Endothelial cell of umbilical vein (primary cell): ENCODE measurements around the gene DDX11. TPM values are rescaled to one million over a fixed set of nuclear protein-coding genes. Genes with fewer than 3 reads are reported as not detected.
"Not testable (repeated sequence)": the region's sequence is repeated elsewhere in the genome, so short reads cannot be mapped to it uniquely, and the experiment has no call there.

Experiments
- BruUV-seq: library from RNA; stranded (reverse); fragments of 400-500 nt; replicated peaks from 2 replicates; lab custom pipeline; 2021; lab: Mats Ljungman, UMichigan
- CTCF ChIA-PET: fragments of 300-600, 350-600 bp; sonication (Branson Sonifier 250); formaldehyde crosslinking; loops from one replicate; lab custom pipeline; 2021; ENCODE audit warnings: antibody characterized with exemption, inconsistent platforms; lab: Charles Lee
- POLR2A ChIA-PET: fragments of 300-600, 350-600 bp; sonication (Branson Sonifier 250); formaldehyde crosslinking; loops from one replicate; lab custom pipeline; 2021; ENCODE audit warnings: antibody characterized with exemption, inconsistent platforms; lab: Charles Lee
- DNase-seq: peaks from one replicate; pipeline ENCODE4 v3.0.0-alpha.2; 2011; ENCODE audit warnings: low read depth, low spot score
- FAIRE-seq: peaks from 2 replicates; lab custom pipeline; 2011; peaks lifted over from hg19 to GRCh38; lab: Jason Lieb, UNC
- H2AFZ ChIP-seq: 2 replicates; pipeline ENCODE4 v1.6.0; 2012; ENCODE audit warnings: low read depth, low read length, control low read depth, inconsistent platforms
- H3K27ac ChIP-seq: 2 replicates; pipeline ENCODE4 v1.5.1; 2011; ENCODE audit warnings: low read depth, mild to moderate bottlenecking, control low read depth, low read length, moderate library complexity; ENCODE audit not compliant: insufficient read depth
- H3K27me3 ChIP-seq, 2 experiments: 2 replicates each; pipeline versions ENCODE4 v1.6.0 to v1.6.1; 2011; ENCODE audit warnings: low read length in 2 of 2, mixed read lengths in 1 of 2; ENCODE audit not compliant: control insufficient read depth in 2 of 2, insufficient read depth in 2 of 2
- H3K36me3 ChIP-seq, 2 experiments: 2 replicates in 1 of 2; 3 replicates in 1 of 2; pipeline ENCODE4 v1.5.1; 2011; ENCODE audit warnings: low read length in 2 of 2, mild to moderate bottlenecking in 1 of 2, moderate library complexity in 1 of 2; ENCODE audit not compliant: control insufficient read depth in 2 of 2, insufficient read depth in 2 of 2; ENCODE audit errors: extremely low read depth in 1 of 2
- H3K4me1 ChIP-seq: 3 replicates; pipeline ENCODE4 v1.5.1; 2011; ENCODE audit warnings: mild to moderate bottlenecking, low read length; ENCODE audit not compliant: control insufficient read depth, insufficient read depth; ENCODE audit errors: extremely low read depth
- H3K4me2 ChIP-seq: 2 replicates; pipeline ENCODE4 v1.6.1; 2011; ENCODE audit warnings: low read length, control low read depth, mixed read lengths; ENCODE audit not compliant: insufficient read depth
- H3K4me3 ChIP-seq, 3 experiments: fragments of 200-600 bp in 1 of 3; sonication (generic), shearing (Covaris generic) in 1 of 3; replicated peaks in 1 of 3; 2 replicates each; pipeline ENCODE4 v1.5.1; 2011 to 2016; ENCODE audit warnings: control low read depth in 3 of 3, low read length in 3 of 3, mild to moderate bottlenecking in 2 of 3, inconsistent platforms in 1 of 3, low read depth in 1 of 3, moderate library complexity in 1 of 3; ENCODE audit not compliant: insufficient read depth in 1 of 3
- H3K79me2 ChIP-seq: 2 replicates; pipeline ENCODE4 v1.6.0; 2012; ENCODE audit warnings: low read length, inconsistent platforms; ENCODE audit not compliant: control insufficient read depth, insufficient read depth
- H3K9ac ChIP-seq: replicated peaks from 2 replicates; pipeline ENCODE3; 2011; ENCODE audit warnings: low read length, control low read depth; ENCODE audit not compliant: insufficient read depth; ENCODE audit errors: extremely low read depth
- H3K9me1 ChIP-seq: replicated peaks from 3 replicates; pipeline ENCODE4 v1.6.0; 2011; ENCODE audit warnings: mild to moderate bottlenecking, low read length; ENCODE audit not compliant: control insufficient read depth, insufficient read depth; ENCODE audit errors: extremely low read depth
- H3K9me3 ChIP-seq: replicated peaks from 2 replicates; pipeline ENCODE4 v1.5.1; 2012; ENCODE audit warnings: low read length, inconsistent platforms; ENCODE audit not compliant: control insufficient read depth, insufficient read depth
- H4K20me1 ChIP-seq: replicated peaks from 2 replicates; pipeline ENCODE3; 2011; ENCODE audit warnings: mild to moderate bottlenecking, low read length; ENCODE audit not compliant: control insufficient read depth, insufficient read depth; ENCODE audit errors: extremely low read depth
- EZH2 ChIP-seq: IDR thresholded peaks from 2 replicates; pipeline ENCODE4 v1.6.1; 2012; ENCODE audit warnings: borderline replicate concordance, low read depth, mild to moderate bottlenecking, moderate library complexity, low read length, inconsistent platforms; ENCODE audit not compliant: severe bottlenecking
- FOS ChIP-seq: IDR thresholded peaks from 2 replicates; pipeline ENCODE4 v1.6.1; 2011; ENCODE audit warnings: mild to moderate bottlenecking, low read length, moderate library complexity, borderline replicate concordance; ENCODE audit not compliant: insufficient read depth
- JUN ChIP-seq: IDR thresholded peaks from 2 replicates; pipeline ENCODE4 v1.6.1; 2011; ENCODE audit warnings: borderline replicate concordance, low read depth; ENCODE audit not compliant: insufficient read length, insufficient read depth
- MYC ChIP-seq: IDR thresholded peaks from one replicate; pipeline ENCODE4 v1.6.1; 2011; ENCODE audit warnings: mild to moderate bottlenecking, low read depth, low read length
- POLR2AphosphoS5 ChIP-seq: IDR thresholded peaks from 2 replicates; pipeline ENCODE4 v1.6.1; 2012; ENCODE audit warnings: low read depth, mild to moderate bottlenecking, control low read depth, low read length, moderate library complexity; ENCODE audit not compliant: insufficient read depth
- dilution Hi-C: fragments of 300-500 bp; cut with MboI; formaldehyde crosslinking; loops from one replicate; pipeline ENCODE4 v1.15.0; 2019; ENCODE audit warnings: low sequenced_read_pairs; ENCODE audit not compliant: extremely low pct_ligation_motif_present
- intact Hi-C: fragments of 100-400 bp; cut with micrococcal nuclease; formaldehyde crosslinking; loops from one replicate; pipeline ENCODE4 v1.10.0; 2022
- polyA plus RNA-seq, 4 experiments: library from polyadenylated mRNA; depleted of rRNA in 3 of 4; stranded (reverse) in 3 of 4; unstranded in 1 of 4; fragments of >200 nt; gene quantifications; 2 replicates each; pipeline versions ENCODE4 v1.2.1 to v1.2.3, GENCODE V29; 2011 to 2012; ENCODE audit warnings: missing spikeins in 1 of 4
- total RNA-seq: library from RNA; stranded (reverse); gene quantifications from 2 replicates; pipeline ENCODE4 v1.2.3, GENCODE V29; 2021
- TF ChIP-seq, protein P1 (sequence below): IDR thresholded peaks from 2 replicates; pipeline ENCODE4 v1.6.1; 2011; ENCODE audit not compliant: insufficient read depth, insufficient read length
- TF ChIP-seq, protein P2 (sequence below), 2 donors: IDR thresholded peaks; 1 replicate in 1 of 2; 2 replicates in 1 of 2; pipeline ENCODE4 v1.5.1; 2011; ENCODE audit warnings: low read length in 2 of 2, mild to moderate bottlenecking in 2 of 2, moderate library complexity in 2 of 2, control low read depth in 1 of 2, inconsistent platforms in 1 of 2, low read depth in 1 of 2; ENCODE audit not compliant: insufficient read depth in 1 of 2; ENCODE audit errors: extremely low read depth in 1 of 2

The DDX11 gene
- total and polyA plus RNA-seq, 2 donors (not counting 3 experiments of a cell fraction or from before 2014, with no cell fraction given), result 20.8 to 71.4 TPM

DNA sequence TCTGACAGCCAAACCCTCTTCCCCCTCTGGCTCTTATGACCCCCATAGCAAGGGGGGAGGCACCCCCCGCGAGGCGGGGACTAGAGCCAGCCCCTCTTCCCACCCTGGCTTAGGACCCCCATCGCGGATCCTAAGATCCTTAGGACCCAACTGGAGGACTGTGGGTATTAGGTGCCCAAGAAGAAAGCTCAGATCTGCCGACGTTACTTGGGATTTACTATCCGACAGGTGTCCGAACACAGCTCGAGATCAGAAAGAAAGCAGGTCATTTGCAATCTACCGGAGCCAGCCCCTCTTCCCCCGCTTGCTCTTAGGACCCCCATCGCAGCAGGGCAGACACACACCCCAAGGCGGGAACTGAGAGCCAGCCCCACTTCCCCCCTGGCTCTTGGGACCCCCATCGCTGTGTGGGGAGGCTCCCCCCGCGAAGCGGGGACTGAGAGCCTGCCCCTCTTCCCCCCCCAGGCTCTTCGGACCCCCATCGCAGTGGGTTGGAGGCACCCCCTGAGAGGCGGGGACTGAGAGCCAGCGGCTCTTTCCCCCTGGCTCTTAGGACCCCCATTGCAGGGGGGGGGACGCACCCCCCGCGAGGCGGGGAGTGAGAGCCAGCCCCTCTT is 46.8 kb downstream of the DDX11 start:
- Histone ChIP-seq H3K9ac (no peak overlapping the region), H3K9me1 (no peaks in the 10 kb centered on the region), H2AFZ (no peak overlapping the region), H3K27me3 (peaks cover 15 to 23% of the 10 kb centered on the region in 2 experiments), H3K4me1 (peaks cover 4% of the 10 kb centered on the region), H3K4me3 (no peak overlapping the region), H3K36me3 (no peaks in the 10 kb centered on the region), H3K79me2 (no peaks in the 10 kb centered on the region), H4K20me1 (no peaks in the 10 kb centered on the region), H3K4me2 (no peak overlapping the region), H3K27ac (no peak overlapping the region), H3K9me3 (no peaks in the 10 kb centered on the region)
- no peak for FAIRE-seq
- intact Hi-C loops, result no loop called here
- DNase-seq, result no peak
- no TSS peak for BruUV-seq
- POLR2A ChIA-PET, result no interaction called here
- dilution Hi-C loops, result no loop called here
- TF ChIP-seq EZH2 (peak; percentile 59), POLR2AphosphoS5 (no peak), FOS (no peak), MYC (no peak), JUN (no peak)
- TF ChIP-seq, protein P1, sequence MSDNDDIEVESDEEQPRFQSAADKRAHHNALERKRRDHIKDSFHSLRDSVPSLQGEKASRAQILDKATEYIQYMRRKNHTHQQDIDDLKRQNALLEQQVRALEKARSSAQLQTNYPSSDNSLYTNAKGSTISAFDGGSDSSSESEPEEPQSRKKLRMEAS, result no peak
- TF ChIP-seq, protein P2, sequence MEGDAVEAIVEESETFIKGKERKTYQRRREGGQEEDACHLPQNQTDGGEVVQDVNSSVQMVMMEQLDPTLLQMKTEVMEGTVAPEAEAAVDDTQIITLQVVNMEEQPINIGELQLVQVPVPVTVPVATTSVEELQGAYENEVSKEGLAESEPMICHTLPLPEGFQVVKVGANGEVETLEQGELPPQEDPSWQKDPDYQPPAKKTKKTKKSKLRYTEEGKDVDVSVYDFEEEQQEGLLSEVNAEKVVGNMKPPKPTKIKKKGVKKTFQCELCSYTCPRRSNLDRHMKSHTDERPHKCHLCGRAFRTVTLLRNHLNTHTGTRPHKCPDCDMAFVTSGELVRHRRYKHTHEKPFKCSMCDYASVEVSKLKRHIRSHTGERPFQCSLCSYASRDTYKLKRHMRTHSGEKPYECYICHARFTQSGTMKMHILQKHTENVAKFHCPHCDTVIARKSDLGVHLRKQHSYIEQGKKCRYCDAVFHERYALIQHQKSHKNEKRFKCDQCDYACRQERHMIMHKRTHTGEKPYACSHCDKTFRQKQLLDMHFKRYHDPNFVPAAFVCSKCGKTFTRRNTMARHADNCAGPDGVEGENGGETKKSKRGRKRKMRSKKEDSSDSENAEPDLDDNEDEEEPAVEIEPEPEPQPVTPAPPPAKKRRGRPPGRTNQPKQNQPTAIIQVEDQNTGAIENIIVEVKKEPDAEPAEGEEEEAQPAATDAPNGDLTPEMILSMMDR (IDR thresholded peaks at IDR 0.05; ENCODE audit: extremely low read depth in 1 of 2, insufficient read depth in 1 of 2, low read depth in 1 of 2, low read length in 2 of 2), result no peak
- CTCF ChIA-PET, result no interaction called here

DNA sequence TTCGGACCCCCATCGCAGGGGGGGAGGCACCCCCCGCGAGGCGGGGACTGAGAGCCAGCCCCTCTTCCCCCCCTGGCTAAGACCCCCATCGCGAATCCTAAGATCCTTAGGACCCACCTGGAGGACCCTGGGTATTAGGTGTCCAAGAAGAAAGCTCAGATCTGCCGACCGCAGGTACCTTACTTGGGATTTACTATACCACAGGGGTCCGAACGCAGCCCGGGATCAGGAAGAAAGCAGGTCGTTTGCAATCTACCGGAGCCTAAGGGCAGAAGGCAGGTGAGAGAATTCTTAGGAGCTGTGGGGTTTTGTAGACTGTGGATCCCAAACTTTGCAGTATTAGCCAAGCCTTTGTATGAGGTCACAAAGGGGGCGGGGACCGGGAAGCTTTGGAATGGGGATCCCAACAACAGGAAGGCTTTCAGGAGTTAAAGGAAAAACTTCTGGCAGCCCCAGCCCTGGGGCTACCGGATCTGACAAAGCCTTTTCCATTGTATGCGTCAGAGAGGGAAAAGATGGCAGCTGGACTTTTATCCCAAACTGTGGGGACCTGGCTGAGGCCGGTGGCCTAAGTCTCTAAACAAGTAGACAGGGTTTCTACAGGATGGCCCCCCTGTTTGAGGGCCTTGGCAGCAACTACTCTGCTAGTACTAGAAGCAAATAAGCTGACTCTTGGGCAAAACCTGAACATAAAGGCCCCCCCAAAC is 47.5 kb downstream of the DDX11 start:
- H3K36me3 ChIP-seq, H3K27ac ChIP-seq, intact Hi-C loops, H2AFZ ChIP-seq, H3K79me2 ChIP-seq, H3K4me1 ChIP-seq, H3K9me1 ChIP-seq, POLR2A ChIA-PET, H3K9me3 ChIP-seq, H3K9ac ChIP-seq, dilution Hi-C loops, FAIRE-seq, CTCF ChIA-PET, H3K4me3 ChIP-seq, DNase-seq, H4K20me1 ChIP-seq, BruUV-seq, H3K4me2 ChIP-seq: not testable (repeated sequence)
- H3K27me3 ChIP-seq, result peaks cover 15 to 23% of the 10 kb centered on the region in 2 experiments
